HepG2 (cell line): ENCODE results near the gene BMF. TPM values are rescaled to one million over a fixed set of nuclear protein-coding genes. Genes with fewer than 3 reads are reported as not detected.

Source experiments
- ATAC-seq: fragments of 200-7000 bp; cut with Tn5 transposase; 3 replicates; pipeline ENCODE4 v1.9.1; 2020; ENCODE audit warnings: mild to moderate bottlenecking, moderate library complexity
- BruUV-seq: library from RNA; stranded (reverse); fragments of 400-500 nt; replicated peaks from 2 replicates; lab custom pipeline; 2021; lab: Mats Ljungman, UMichigan
- CTCF ChIA-PET: fragments of 300-600 bp; formaldehyde crosslinking; extraction: SDS; loops from one replicate; lab custom pipeline; 2021; ENCODE audit warnings: low total read pairs, inconsistent platforms, low intra/inter-chr PET ratio; lab: Yijun Ruan, JAX
- POLR2A ChIA-PET: fragments of 350-600 bp; sonication (Branson Sonifier 250); formaldehyde crosslinking; loops from one replicate; lab custom pipeline; 2020; ENCODE audit warnings: antibody characterized with exemption, inconsistent platforms; lab: Yijun Ruan, JAX
- DNase-seq: peaks from one replicate; pipeline ENCODE4 v3.0.0-alpha.2; 2015; ENCODE audit warnings: low spot score
- FAIRE-seq: peaks from 3 replicates; lab custom pipeline; 2011; peaks lifted over from hg19 to GRCh38; lab: Jason Lieb, UNC
- H2AFZ ChIP-seq: one replicate; pipeline ENCODE4 v1.6.1; 2011; ENCODE audit warnings: low read length, inconsistent platforms
- H3K27ac ChIP-seq: fragments of 300-600 bp; 3 replicates; pipeline ENCODE4 v1.8.0; 2011; ENCODE audit warnings: mixed run types, mild to moderate bottlenecking, mixed read lengths, low read length, inconsistent platforms; ENCODE audit not compliant: insufficient read depth; ENCODE audit errors: extremely low read length
- H3K27me3 ChIP-seq, 2 experiments: fragments of 200-600 bp in 1 of 2; 2 replicates in 1 of 2; 3 replicates in 1 of 2; pipeline versions ENCODE4 v1.6.0 to v1.8.0; 2011; ENCODE audit warnings: low read length in 2 of 2, mild to moderate bottlenecking in 2 of 2, moderate library complexity in 2 of 2, inconsistent platforms in 1 of 2; ENCODE audit not compliant: insufficient read depth in 2 of 2, control insufficient read depth in 1 of 2
- H3K36me3 ChIP-seq, 2 experiments: fragments of 200-600 bp in 1 of 2; replicated peaks in 1 of 2; 2 replicates in 1 of 2; 3 replicates in 1 of 2; pipeline versions ENCODE4 v1.5.1 to v1.8.0; 2011; ENCODE audit warnings: low read length in 2 of 2, inconsistent platforms in 1 of 2; ENCODE audit not compliant: insufficient read depth in 2 of 2, control insufficient read depth in 1 of 2
- H3K4me1 ChIP-seq: 2 replicates; pipeline ENCODE4 v1.5.1; 2012; ENCODE audit warnings: low read length, inconsistent platforms; ENCODE audit not compliant: insufficient read depth
- H3K4me2 ChIP-seq: 2 replicates; pipeline ENCODE4 v1.6.0; 2011; ENCODE audit warnings: low read depth, low read length, inconsistent platforms
- H3K4me3 ChIP-seq, 3 experiments: fragments of 200-600 bp in 1 of 3; sonication (generic), shearing (Covaris generic) in 1 of 3; replicated peaks in 1 of 3; 2 replicates each; pipeline ENCODE4 v1.5.1; 2011 to 2016; ENCODE audit warnings: low read length in 3 of 3, inconsistent platforms in 2 of 3, low read depth in 2 of 3, mild to moderate bottlenecking in 2 of 3, control low read depth in 1 of 3, mixed read lengths in 1 of 3; ENCODE audit not compliant: insufficient read depth in 1 of 3
- H3K79me2 ChIP-seq: one replicate; pipeline ENCODE4 v1.6.1; 2011; ENCODE audit warnings: low read length, inconsistent platforms; ENCODE audit not compliant: insufficient read depth
- H3K9ac ChIP-seq: 2 replicates; pipeline ENCODE4 v1.6.0; 2011; ENCODE audit warnings: mild to moderate bottlenecking, low read depth, low read length, inconsistent platforms; ENCODE audit not compliant: insufficient read depth
- H3K9me3 ChIP-seq: 2 replicates; pipeline ENCODE4 v1.5.1; 2012; ENCODE audit warnings: mild to moderate bottlenecking, low read length
- H4K20me1 ChIP-seq: 2 replicates; pipeline ENCODE4 v1.6.0; 2011; ENCODE audit warnings: inconsistent platforms, mild to moderate bottlenecking, low read length, moderate library complexity; ENCODE audit not compliant: insufficient read depth
- NCOA2 ChIP-seq: sonication (generic); formaldehyde crosslinking; IDR thresholded peaks from 2 replicates; pipeline ENCODE4 v1.8.0; 2022; ENCODE audit warnings: inconsistent platforms
- PAWR ChIP-seq: sonication (generic); formaldehyde crosslinking; IDR thresholded peaks from 2 replicates; pipeline ENCODE4 v1.4.0; 2020; ENCODE audit warnings: missing genetic modification reagents, mild to moderate bottlenecking, borderline replicate concordance
- PRPF4 ChIP-seq: fragments of 200-400 bp; formaldehyde crosslinking; IDR thresholded peaks from 2 replicates; pipeline ENCODE4 v1.6.1; 2016; ENCODE audit warnings: low read length, low read depth; ENCODE audit not compliant: poor library complexity, severe bottlenecking
- SPEN ChIP-seq: sonication (generic); formaldehyde crosslinking; IDR thresholded peaks from 2 replicates; pipeline ENCODE4 v1.5.1; 2020; ENCODE audit warnings: low read depth, mild to moderate bottlenecking, missing genetic modification reagents
- ZEB1 ChIP-seq: IDR thresholded peaks from 2 replicates; pipeline ENCODE4 v1.6.1; 2012; ENCODE audit warnings: mild to moderate bottlenecking, low read depth, inconsistent platforms; ENCODE audit not compliant: insufficient replicate concordance
- ZNF12 ChIP-seq: sonication (generic); formaldehyde crosslinking; IDR thresholded peaks from 2 replicates; pipeline ENCODE4 v1.5.0; 2020; ENCODE audit warnings: missing genetic modification reagents
- ZNF496 ChIP-seq: sonication (generic); formaldehyde crosslinking; IDR thresholded peaks from 2 replicates; pipeline ENCODE4 v1.8.1; 2023; ENCODE audit warnings: mild to moderate bottlenecking, moderate library complexity, missing genetic modification reagents; ENCODE audit not compliant: insufficient replicate concordance
- ZSCAN12 ChIP-seq: sonication (generic); formaldehyde crosslinking; IDR thresholded peaks from 2 replicates; pipeline ENCODE4 v1.9.0; 2021; ENCODE audit warnings: mild to moderate bottlenecking, missing genetic modification reagents
- WGBS: methylation state at CpG from one replicate; pipeline ENCODE4 v1.1.6; 2017; ENCODE audit warnings: low lambda C conversion rate; 5-methylcytosine and 5-hydroxymethylcytosine counted together
- in situ Hi-C: cut with HindIII; loops from 2 replicates; pipeline ENCODE4 v1.10.0; 2017; ENCODE audit warnings: low pct_unique_long_range_greater_than_20kb; ENCODE audit not compliant: extremely low pct_ligation_motif_present
- intact Hi-C: fragments of 100-400 bp; cut with micrococcal nuclease; formaldehyde crosslinking; loops from one replicate; pipeline ENCODE4 v1.10.0; 2022; ENCODE audit not compliant: unreplicated experiment
- polyA plus RNA-seq, 8 experiments: library from polyadenylated mRNA; depleted of rRNA in 3 of 8; stranded (reverse) in 7 of 8; unstranded in 1 of 8; fragments of >200 nt; fragmentation: Illumina TruSeq in 4 of 8; extraction: Trizol in 4 of 8; gene quantifications; 2 replicates each; pipeline versions ENCODE4 v1.2.1 to v1.2.3, GENCODE V29; 2011 to 2016; ENCODE audit warnings: low read depth in 4 of 8, missing spikeins in 1 of 8, mixed read lengths in 1 of 8; ENCODE audit not compliant: insufficient read depth in 1 of 8
- total RNA-seq, 5 experiments: library from RNA; depleted of rRNA; stranded (reverse); fragments of >200 nt; fragmentation: Illumina TruSeq; extraction: Trizol; gene quantifications; 2 replicates each; pipeline ENCODE4 v1.2.3, GENCODE V29; 2016; ENCODE audit warnings: low read depth in 1 of 5
- TF ChIP-seq, protein P1 (sequence below): IDR thresholded peaks from 2 replicates; pipeline ENCODE4 v1.6.1; 2016
- TF ChIP-seq, protein P2 (sequence below): sonication (generic); formaldehyde crosslinking; IDR thresholded peaks from 2 replicates; pipeline ENCODE4 v1.4.0; 2020; ENCODE audit warnings: mild to moderate bottlenecking, missing genetic modification reagents

Gene BMF
- total and polyA plus RNA-seq, 2 of the 13 experiments (the other 11 are each of a cell fraction or from before 2014, with no cell fraction given): 8.7 to 15.9 TPM

DNA sequence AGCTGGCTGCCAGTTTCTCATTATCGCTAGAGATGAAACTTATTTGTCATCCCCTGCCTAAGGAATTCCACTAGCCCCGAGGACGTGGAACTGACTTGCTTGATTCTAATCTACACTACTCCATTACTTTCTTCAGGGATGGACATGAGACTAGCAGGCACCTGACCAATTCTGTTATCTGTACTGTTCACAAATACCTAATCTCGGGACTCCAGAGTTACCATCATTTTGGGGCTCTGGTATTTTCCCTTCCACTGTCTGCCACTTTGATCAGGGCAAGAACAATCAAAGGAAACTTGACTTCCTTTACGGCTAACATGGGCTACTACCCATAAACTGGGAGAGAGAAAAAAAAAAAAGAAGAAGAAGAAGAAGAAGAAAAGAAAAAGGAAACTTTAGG, 27.8 kb downstream of the BMF start:
- POLR2A ChIA-PET: interaction anchor here (1.3 to 9.5 kb wide), 8 partner anchors 8 to 81 kb away, joined by 6 to 225 read pairs (median 14); partner anchors contain the start of genes BMF, BUB1B and SRP14
- H3K4me3 ChIP-seq: peak overlapping the region; percentile 46 to 70 (median 69); a peak in 5 of 6 replicates
- H3K27me3 ChIP-seq: no peaks in the 10 kb centered on the region; a peak in 1 of 5 replicates
- H3K36me3 ChIP-seq: no peaks in the 10 kb centered on the region
- H3K4me1 ChIP-seq: peaks cover 69% of the 10 kb centered on the region
- H3K9me3 ChIP-seq: no peaks in the 10 kb centered on the region
- CTCF ChIA-PET: no interaction called here
- peak overlapping the region; percentile 95 for H3K27ac ChIP-seq
- WGBS: 20% methylated on average over 5 of the region's 5 CpGs
- no TSS peak for BruUV-seq
- intact Hi-C loops: loop anchor here (1.0 kb wide), 1 partner anchor 17 kb away; no protein-coding TSS in a partner anchor
- H3K9ac ChIP-seq: peak overlapping the region; percentile 86
- DNase-seq (no peak), FAIRE-seq (peak; percentile 28), ATAC-seq (no peak)
- TF ChIP-seq ZSCAN12 (no peak), NCOA2 (CRISPR knock-in tag) (0 out of 2 replicates have a peak, but pooled peaks have one; percentile 1), PAWR (no peak), SPEN (CRISPR knock-in tag) (no peak), ZEB1 (no peak), PRPF4 (no peak), ZNF496 (no peak)
- TF ChIP-seq, protein P1, sequence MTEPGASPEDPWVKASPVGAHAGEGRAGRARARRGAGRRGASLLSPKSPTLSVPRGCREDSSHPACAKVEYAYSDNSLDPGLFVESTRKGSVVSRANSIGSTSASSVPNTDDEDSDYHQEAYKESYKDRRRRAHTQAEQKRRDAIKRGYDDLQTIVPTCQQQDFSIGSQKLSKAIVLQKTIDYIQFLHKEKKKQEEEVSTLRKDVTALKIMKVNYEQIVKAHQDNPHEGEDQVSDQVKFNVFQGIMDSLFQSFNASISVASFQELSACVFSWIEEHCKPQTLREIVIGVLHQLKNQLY (CRISPR knock-in tag): no peak
- no peak overlapping the region for H2AFZ ChIP-seq
- peak overlapping the region; percentile 93 for H3K4me2 ChIP-seq
- H3K79me2 ChIP-seq: peaks cover 8% of the 10 kb centered on the region
- in situ Hi-C loops: no loop called here
- H4K20me1 ChIP-seq: no peaks in the 10 kb centered on the region

DNA sequence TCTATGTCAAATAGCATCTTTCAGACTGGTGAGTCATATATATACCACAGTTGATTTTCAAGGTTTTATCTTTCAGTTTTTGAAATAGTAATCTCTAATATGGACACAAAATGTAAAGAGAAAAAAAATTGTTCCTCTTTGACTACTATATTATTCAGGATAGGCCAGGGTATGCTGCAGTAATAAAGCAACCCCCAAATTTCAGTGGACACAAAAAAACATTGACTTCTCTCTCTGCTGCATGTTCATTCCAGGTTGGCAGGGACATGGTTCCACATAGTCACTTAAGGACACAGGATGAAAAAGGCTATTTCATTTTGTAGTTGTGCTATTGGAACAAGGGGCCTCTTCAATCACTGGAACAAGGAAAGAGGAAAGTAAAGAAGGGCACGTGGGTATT, 28.6 kb downstream of the BMF start:
- Histone ChIP-seq H3K9me3 (no peaks in the 10 kb centered on the region), H3K4me1 (peaks cover 77% of the 10 kb centered on the region), H3K4me3 (no peak overlapping the region), H3K27me3 (no peaks in the 10 kb centered on the region; a peak in 1 of 5 replicates), H3K27ac (peak overlapping the region; percentile 95), H3K9ac (no peak overlapping the region), H4K20me1 (no peaks in the 10 kb centered on the region), H3K79me2 (peaks cover 8% of the 10 kb centered on the region), H3K36me3 (no peaks in the 10 kb centered on the region), H2AFZ (no peak overlapping the region), H3K4me2 (peak overlapping the region; percentile 93)
- CTCF ChIA-PET: no interaction called here
- ATAC-seq (no peak), DNase-seq (no peak), FAIRE-seq (no peak)
- WGBS: 26% methylated on average over 1 of the region's 1 CpG
- in situ Hi-C loops (no loop called here), intact Hi-C loops (no loop called here)
- BruUV-seq: no TSS peak
- POLR2A ChIA-PET: interaction anchor here (2.6 to 9.5 kb wide), 3 partner anchors 11 to 27 kb away, joined by 39 to 225 read pairs (median 45); partner anchors contain the start of gene BMF
- TF ChIP-seq, protein P2, sequence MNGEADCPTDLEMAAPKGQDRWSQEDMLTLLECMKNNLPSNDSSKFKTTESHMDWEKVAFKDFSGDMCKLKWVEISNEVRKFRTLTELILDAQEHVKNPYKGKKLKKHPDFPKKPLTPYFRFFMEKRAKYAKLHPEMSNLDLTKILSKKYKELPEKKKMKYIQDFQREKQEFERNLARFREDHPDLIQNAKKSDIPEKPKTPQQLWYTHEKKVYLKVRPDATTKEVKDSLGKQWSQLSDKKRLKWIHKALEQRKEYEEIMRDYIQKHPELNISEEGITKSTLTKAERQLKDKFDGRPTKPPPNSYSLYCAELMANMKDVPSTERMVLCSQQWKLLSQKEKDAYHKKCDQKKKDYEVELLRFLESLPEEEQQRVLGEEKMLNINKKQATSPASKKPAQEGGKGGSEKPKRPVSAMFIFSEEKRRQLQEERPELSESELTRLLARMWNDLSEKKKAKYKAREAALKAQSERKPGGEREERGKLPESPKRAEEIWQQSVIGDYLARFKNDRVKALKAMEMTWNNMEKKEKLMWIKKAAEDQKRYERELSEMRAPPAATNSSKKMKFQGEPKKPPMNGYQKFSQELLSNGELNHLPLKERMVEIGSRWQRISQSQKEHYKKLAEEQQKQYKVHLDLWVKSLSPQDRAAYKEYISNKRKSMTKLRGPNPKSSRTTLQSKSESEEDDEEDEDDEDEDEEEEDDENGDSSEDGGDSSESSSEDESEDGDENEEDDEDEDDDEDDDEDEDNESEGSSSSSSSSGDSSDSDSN (CRISPR knock-in tag): no peak
- peak; percentile 88 for TF ChIP-seq ZNF12 (CRISPR knock-in tag)
